Stimulated activated CD8-positive, alpha-beta memory T cell treated with anti-CD3 and anti-CD28 coated beads, Interleukin-12 subunit alpha, Interleukin-12 subunit beta, amount 100 ng/mL, for 24 hours (primary cell): ENCODE results near the gene MCM9.

Experiments
- DNase-seq: peaks from one replicate; pipeline ENCODE4 v3.0.0-alpha.2; 2020; ENCODE audit errors: extremely low read depth

Gene MCM9

GRCh38 chr6:118932421-118932820 is 2.5 kb downstream of the MCM9 start:
- DNase-seq, result no peak

DNA sequence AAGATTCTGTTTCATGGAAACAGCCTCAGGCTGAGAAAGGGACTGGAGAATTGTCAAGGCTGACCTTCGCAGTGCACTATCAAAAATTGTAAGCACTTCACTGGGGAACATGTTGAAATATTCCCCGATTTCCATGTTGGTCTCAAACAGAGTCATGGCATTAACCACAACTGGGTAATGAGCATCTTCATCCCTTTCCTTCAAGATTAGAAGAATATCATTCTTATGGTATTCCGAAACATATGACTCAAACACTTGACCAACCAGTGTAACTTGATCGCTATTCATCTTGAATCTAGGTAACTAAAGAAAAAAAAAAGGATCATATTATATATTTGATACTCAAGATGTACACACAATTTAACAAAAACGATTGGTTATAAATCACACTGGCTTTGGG is 3.5 kb downstream of the MCM9 start:
- no peak for DNase-seq

DNA sequence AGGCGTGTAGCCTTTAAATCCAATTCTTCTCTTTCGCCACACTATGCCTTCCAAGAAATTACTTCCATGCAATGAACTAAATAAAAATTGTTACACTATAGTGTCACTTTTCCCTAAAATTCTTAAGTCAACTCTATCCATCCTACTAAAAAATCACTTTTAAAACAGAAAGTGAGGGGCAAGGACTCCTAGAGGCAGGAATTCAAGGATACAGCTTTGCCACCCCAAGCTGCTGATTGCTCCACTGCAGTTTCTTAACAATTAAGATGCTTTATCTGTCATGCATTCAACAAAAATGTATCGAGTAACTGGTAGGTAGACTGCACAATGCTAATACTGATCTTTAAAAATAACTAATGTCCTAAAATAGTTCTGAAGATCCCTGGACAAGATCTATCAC is 4.3 kb downstream of the MCM9 start:
- no peak for DNase-seq

DNA sequence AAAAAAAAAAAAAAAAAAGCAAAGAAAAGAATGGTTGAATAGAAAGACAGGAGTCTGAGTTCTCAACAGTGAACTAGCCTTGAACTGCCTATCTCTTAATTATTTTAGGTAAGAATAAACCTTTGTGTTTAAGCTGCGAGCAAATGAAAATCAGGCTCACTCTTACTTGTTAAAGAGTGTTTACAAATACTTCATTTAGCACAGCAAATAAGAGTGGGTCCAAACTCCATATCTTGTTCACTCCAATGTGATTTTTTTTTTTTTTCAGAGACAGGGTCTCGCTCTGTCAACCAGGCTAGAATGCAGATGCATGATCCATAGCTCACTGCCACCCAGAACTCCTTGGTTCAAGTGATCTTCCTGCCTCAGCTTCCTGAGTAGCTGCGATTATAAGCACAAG is 11.9 kb downstream of the MCM9 start:
- no peak for DNase-seq

DNA sequence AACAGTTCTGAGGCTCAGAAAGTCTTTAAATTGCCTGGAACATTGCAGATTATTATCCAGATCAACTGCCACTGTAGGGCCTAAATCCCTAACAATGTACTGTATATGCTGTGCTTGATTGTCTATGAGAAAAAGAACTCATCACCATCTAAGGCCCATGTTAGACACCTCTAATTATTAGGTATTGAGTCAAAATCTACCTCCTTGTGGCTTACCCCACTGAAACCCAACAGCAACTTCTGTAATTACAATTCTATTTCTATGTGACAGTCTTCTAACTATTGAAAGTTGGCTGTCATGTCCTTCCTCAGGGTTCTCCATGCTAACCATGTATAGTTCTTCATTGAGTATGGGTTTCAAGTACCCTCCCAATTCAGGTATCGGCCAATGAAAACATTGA is 13.9 kb downstream of the MCM9 start:
- no peak for DNase-seq

DNA sequence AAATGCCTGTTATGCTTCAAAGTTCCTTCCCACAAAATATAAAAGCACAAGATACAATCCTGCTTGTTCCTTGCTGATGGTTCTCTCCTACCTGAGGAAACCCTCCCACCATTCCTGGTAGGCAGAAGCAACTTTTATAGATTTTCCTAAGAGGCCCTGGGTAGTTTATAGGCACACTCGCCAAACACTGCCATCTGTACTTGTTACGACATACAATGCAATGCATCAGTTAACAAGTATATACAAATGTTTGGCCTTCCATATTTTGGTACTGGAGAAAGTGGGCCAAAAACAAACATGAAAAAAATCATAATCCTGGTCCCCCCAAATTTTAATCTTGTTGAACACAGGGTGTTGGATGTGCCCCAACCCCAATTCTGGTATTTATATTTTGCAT is 16.6 kb downstream of the MCM9 start:
- no peak for DNase-seq

- no peak for DNase-seq
Observed at GRCh38 chr6:118917546-118918328, 17.2 kb downstream of the MCM9 start.

DNA sequence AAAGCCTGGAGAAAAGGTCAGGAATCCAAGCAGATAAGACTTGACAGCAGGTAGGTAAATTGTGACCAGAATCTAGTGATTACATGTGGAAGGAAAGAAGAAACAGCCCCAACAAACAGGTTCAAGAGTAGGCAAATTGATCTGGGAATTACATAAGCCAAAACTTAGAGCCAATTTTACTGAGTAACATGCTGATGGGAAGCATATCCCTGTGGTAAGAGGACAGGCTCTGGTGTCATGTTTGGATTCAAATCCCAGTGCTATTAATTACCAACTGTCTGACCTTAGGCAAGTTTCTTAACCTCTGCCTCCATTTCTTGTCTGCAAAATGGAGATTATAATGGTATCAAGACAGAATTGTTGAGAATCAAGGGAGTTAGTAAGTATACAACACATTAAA is 20.4 kb downstream of the MCM9 start:
- no peak for DNase-seq

DNA sequence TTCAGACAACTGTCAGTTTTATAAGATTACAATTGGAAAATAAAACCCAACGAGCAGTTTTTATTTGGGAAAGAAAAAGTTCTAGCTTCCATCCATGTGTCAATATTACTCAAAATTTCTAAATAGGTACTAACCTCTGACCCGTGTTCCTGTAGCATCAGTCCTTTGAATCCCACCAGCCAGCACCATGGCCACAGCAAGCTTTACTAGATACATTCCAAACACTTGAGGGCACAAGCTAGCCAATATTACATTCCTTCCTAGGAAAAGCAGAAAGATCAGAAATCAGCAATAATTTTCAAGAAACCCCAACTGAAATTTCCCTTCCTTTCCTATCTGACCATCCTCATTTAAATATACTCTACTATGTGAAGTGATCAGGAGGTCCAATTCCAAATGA is 21.8 kb downstream of the MCM9 start:
- DNase-seq, result no peak

DNA sequence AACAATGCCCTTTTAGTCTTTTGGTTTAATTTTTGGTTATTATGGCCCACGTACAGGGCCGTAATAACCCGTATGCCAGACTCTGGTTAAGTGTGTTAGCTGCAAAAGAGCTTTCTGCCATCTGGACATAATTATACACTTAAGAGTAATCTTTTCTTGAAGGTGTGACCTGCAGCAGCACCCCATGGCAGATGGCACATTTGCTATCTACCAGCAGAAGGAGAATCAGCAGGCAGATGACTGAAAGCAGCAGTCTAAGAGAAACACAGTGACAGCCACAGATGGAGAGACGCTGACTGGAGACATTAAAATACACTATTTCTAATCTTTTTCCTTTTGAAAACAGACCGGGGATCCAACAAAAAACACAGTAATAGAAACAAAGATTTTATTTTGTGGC is 22.3 kb downstream of the MCM9 start:
- no peak for DNase-seq

- no peak for DNase-seq
Observed at GRCh38 chr6:118908441-118908840, 26.5 kb downstream of the MCM9 start.

DNA sequence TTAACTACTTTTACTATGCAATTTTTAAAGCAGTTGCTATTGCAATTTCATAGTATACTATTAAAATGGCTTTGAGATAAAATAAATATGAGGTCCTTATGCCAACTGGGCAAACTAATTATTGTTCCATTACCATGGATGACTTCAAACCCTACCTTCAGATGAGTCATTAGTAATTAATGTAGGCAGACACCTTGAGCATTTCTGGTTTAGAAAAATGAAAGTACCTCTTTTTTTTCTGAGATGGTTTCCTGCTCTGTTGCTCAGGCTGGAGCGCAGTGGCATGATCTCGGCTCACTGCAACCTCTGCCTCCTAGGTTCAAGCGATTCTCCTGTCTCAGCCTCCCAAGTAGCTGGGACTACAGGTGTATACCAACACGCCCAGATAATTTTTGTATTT is 29.1 kb downstream of the MCM9 start:
- no peak for DNase-seq

GRCh38 chr6:118905084-118905483 is 29.9 kb downstream of the MCM9 start:
- DNase-seq, result no peak

DNA sequence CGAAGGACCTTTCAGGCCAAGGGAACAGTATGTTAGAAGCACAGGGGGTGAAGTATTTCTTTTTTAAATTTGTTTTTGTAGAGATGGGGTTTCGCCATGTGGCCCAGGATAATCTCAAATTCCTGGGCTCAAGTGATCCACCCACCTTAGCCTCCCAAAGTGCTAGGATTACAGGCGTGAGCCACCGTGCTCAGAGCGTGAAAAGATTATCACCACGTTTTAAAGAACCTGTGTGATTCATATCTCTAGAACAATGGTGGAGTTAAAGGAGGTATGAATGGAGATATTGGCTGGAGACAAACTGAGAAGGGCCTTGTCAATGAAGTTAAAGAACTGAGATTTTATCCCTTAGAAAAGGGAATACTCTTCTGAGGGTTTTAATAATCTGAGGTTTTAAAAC is 31.3 kb downstream of the MCM9 start:
- DNase-seq, result no peak

- DNase-seq, result no peak
Observed at GRCh38 chr6:118903138-118903537, 31.8 kb downstream of the MCM9 start.

- DNase-seq, result no peak
Observed at GRCh38 chr6:118902726-118903125, 32.2 kb downstream of the MCM9 start.

- DNase-seq, result no peak
Observed at GRCh38 chr6:118899948-118900347, 35.0 kb downstream of the MCM9 start.

- DNase-seq, result no peak
Observed at GRCh38 chr6:118897386-118897785, 37.6 kb downstream of the MCM9 start.

DNA sequence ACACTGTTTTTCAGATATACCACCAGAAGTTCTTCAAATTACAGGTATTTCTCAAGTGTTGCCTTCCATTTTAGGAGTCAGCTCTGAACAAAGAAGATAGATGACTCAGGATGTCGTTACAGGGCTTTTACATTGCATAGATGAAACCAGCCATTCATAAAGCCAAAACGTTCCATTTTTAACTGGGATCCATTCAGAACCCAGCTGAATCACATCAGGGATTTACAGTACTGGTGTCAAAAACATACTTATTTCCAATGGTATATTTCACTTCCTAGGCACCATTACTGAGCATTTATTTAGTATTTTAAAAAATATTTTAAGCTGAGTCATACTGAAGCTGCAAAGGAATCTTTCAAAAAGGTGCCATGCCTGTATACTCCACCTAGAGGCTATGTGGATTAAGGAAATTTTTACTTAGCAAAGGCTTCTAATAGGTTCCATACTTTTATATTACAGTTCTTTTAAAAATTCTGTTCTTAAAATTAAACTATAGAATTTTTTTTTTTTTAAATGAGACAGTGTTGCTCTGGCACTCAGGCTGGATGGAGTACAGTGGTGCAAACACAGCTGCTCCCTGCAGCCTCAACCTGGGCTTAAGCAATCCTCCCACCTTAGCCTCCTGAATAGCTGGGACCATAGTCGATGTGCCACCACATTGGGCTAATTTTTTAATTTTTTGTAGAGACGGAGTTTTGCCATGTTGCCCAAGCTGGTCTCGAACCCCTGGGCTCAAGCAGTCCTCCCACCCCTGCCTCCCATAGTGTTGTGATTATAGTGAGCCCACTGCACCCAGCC is 38.4 kb downstream of the MCM9 start:
- DNase-seq, result no peak

GRCh38 chr6:118895859-118896258 is 39.1 kb downstream of the MCM9 start:
- DNase-seq, result no peak

- DNase-seq, result no peak
Observed at GRCh38 chr6:118895261-118895560, 39.7 kb downstream of the MCM9 start.

- peak; percentile 16 for DNase-seq
Observed at GRCh38 chr6:118894425-118895260, 40.3 kb downstream of the MCM9 start.
